ENCODE measurements around the gene OASL.
"Not testable (repeated sequence)": the region's sequence is repeated elsewhere in the genome, so short reads cannot be mapped to it uniquely, and the experiment has no call there.

OASL gene

GRCh38 chr12:121069206-121069605 is 30.2 kb upstream of the OASL start:
- H3K9me3 Mint-ChIP-seq, result peaks cover 10% of the 10 kb centered on the region
- no peak overlapping the region for H3K27ac Mint-ChIP-seq
- H3K4me3 Mint-ChIP-seq, result no peak overlapping the region
- no peak for TF ChIP-seq CTCF (IDR thresholded peaks at IDR 0.05; ENCODE audit: unreplicated experiment in 3 of 3)
- H3K27me3 Mint-ChIP-seq (ENCODE audit: low read depth), result no peaks in the 10 kb centered on the region
- H3K36me3 Mint-ChIP-seq (ENCODE audit: low read depth), result peaks cover 4% of the 10 kb centered on the region
- H3K4me1 Mint-ChIP-seq, result no peaks in the 10 kb centered on the region

- TF ChIP-seq CTCF (IDR thresholded peaks at IDR 0.05; ENCODE audit: unreplicated experiment in 3 of 3), result no peak
- no peaks in the 10 kb centered on the region for H3K9me3 Mint-ChIP-seq
Observed at GRCh38 chr12:121065345-121065744, 26.3 kb upstream of the OASL start.

GRCh38 chr12:121064586-121064985 is 25.5 kb upstream of the OASL start:
- not testable (repeated sequence) for H3K9me3 Mint-ChIP-seq; H3K4me1 Mint-ChIP-seq; H3K27ac Mint-ChIP-seq; H3K4me3 Mint-ChIP-seq; H3K27me3 Mint-ChIP-seq (ENCODE audit: low read depth); H3K36me3 Mint-ChIP-seq (ENCODE audit: low read depth)

More at GRCh38 chr12:121065345-121065744, 26.3 kb upstream of the OASL start:
- Mint-ChIP-seq H3K4me1 (no peaks in the 10 kb centered on the region), H3K27me3 (ENCODE audit: low read depth) (no peaks in the 10 kb centered on the region), H3K4me3 (no peak overlapping the region), H3K36me3 (ENCODE audit: low read depth) (no peaks in the 10 kb centered on the region), H3K27ac (no peak overlapping the region)

GRCh38 chr12:121064116-121064515 is 25.1 kb upstream of the OASL start:
- no peak for TF ChIP-seq CTCF (IDR thresholded peaks at IDR 0.05; ENCODE audit: unreplicated experiment in 3 of 3)
- no peaks in the 10 kb centered on the region for H3K9me3 Mint-ChIP-seq
- H3K36me3 Mint-ChIP-seq (ENCODE audit: low read depth), result no peaks in the 10 kb centered on the region
- H3K4me3 Mint-ChIP-seq, result no peak overlapping the region
- H3K27ac Mint-ChIP-seq, result no peak overlapping the region
- no peaks in the 10 kb centered on the region for H3K27me3 Mint-ChIP-seq (ENCODE audit: low read depth)
- H3K4me1 Mint-ChIP-seq, result no peaks in the 10 kb centered on the region

GRCh38 chr12:121062391-121063045 is 23.5 kb upstream of the OASL start:
- no peak overlapping the region for H3K27ac Mint-ChIP-seq
- H3K9me3 Mint-ChIP-seq, result no peaks in the 10 kb centered on the region
- H3K4me1 Mint-ChIP-seq, result no peaks in the 10 kb centered on the region
- H3K4me3 Mint-ChIP-seq, result no peak overlapping the region
- TF ChIP-seq CTCF (IDR thresholded peaks at IDR 0.05; ENCODE audit: unreplicated experiment in 3 of 3), result no peak
- H3K27me3 Mint-ChIP-seq (ENCODE audit: low read depth), result no peaks in the 10 kb centered on the region
- no peaks in the 10 kb centered on the region for H3K36me3 Mint-ChIP-seq (ENCODE audit: low read depth)

GRCh38 chr12:121061831-121062230 is 22.8 kb upstream of the OASL start:
- H3K27me3 Mint-ChIP-seq (ENCODE audit: low read depth), result no peaks in the 10 kb centered on the region
- H3K9me3 Mint-ChIP-seq, result no peaks in the 10 kb centered on the region
- no peaks in the 10 kb centered on the region for H3K4me1 Mint-ChIP-seq
- TF ChIP-seq CTCF (IDR thresholded peaks at IDR 0.05; ENCODE audit: unreplicated experiment in 3 of 3), result peak; percentile 24 to 33 (median 25)
- H3K27ac Mint-ChIP-seq, result no peak overlapping the region
- H3K36me3 Mint-ChIP-seq (ENCODE audit: low read depth), result no peaks in the 10 kb centered on the region
- H3K4me3 Mint-ChIP-seq, result no peak overlapping the region
